H1 (cell line): ENCODE results near the gene PGAM2. TPM values are rescaled to one million over a fixed set of nuclear protein-coding genes. Genes with fewer than 3 reads are reported as not detected.

Experiments used
- EP300 ChIP-seq, 2 experiments: IDR thresholded peaks; 1 replicate in 1 of 2; 2 replicates in 1 of 2; pipeline ENCODE4 v1.6.1; 2011 to 2012; ENCODE audit warnings: low read depth in 2 of 2, low read length in 2 of 2, mild to moderate bottlenecking in 2 of 2, borderline replicate concordance in 1 of 2, inconsistent platforms in 1 of 2, moderate library complexity in 1 of 2
- SP2 ChIP-seq: IDR thresholded peaks from 2 replicates; pipeline ENCODE4 v1.6.1; 2012; ENCODE audit warnings: mild to moderate bottlenecking, low read length, inconsistent platforms
- polyA plus RNA-seq, 7 experiments: library from polyadenylated mRNA; depleted of rRNA in 3 of 7; stranded (reverse) in 5 of 7; unstranded in 2 of 7; fragments of >200 nt in 5 of 7; fragments of 200-250 nt in 2 of 7; gene quantifications; 1 replicate in 5 of 7; 2 replicates in 1 of 7; 4 replicates in 1 of 7; pipeline versions ENCODE4 v1.2.1 to v1.2.3, GENCODE V29; 2011 to 2013; ENCODE audit warnings: missing spikeins in 2 of 7, mixed read lengths in 2 of 7
- total RNA-seq: library from RNA; stranded (reverse); fragmentation: NEBNext Ultra II Directional; extraction: Animal tissue kit (Norgen Biotek cat#: 25700); gene quantifications from 2 replicates; pipeline ENCODE4 v1.2.1, GENCODE V29; 2021

PGAM2 gene
- total and polyA plus RNA-seq, 2 of the 8 experiments (the other 6 are each of a cell fraction or from before 2014, with no cell fraction given), result 2.1 to 2.9 TPM

DNA sequence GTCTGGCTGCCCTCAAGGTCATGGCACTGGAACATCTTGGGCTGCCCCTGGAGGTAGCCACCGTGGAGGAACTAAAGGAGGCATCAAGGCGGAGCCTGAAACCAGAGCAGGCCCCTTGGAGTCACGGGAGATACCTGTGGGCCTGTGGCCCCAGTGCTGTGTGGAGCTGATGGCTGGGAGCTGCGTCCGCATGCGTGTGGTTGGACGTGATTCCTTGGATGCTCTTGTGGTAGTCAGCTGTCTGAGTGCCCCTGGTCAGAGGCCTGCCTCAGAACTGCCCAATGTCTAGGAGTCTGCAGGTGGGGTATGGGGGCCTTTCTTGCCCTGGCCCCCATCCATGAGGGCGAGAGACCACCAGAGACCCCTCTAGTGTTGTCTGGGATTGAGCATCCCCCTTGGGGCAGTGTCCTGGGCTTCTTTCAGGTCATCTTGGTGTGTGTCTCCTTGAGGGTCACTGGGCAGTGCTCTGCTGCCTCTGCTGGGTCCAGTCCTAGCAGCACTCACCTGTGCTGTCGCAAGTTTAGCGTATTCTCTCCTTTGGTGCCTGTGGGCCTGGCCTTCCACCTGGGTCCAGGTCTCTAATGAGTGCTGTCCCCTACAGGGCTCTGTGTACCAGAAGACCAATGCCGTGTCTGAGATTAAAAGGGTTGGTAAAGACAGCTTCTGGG, 8.1 kb downstream of the PGAM2 start (continued):
- TF ChIP-seq SP2 (no peak), EP300 (IDR thresholded peaks at IDR 0.05; ENCODE audit: borderline replicate concordance in 1 of 2, low read depth in 2 of 2, low read length in 2 of 2) (no peak)
- TF ChIP-seq, all 59 proteins: peak for 0
